DND-41 (cell line): Measurements from ENCODE around the gene RPGR.

Experiments used
- ATAC-seq: fragments of 200-7000 bp; cut with Tn5 transposase; 3 replicates; pipeline ENCODE4 v1.9.1; 2021; ENCODE audit warnings: low read depth; ENCODE audit not compliant: insufficient read depth
- DNase-seq: peaks from one replicate; pipeline ENCODE4 v3.0.0-alpha.2; 2020
- H2AFZ ChIP-seq: 2 replicates; pipeline ENCODE4 v1.6.0; 2012; ENCODE audit warnings: low read depth, low read length
- H3K27ac ChIP-seq: 2 replicates; pipeline ENCODE4 v1.5.1; 2012; ENCODE audit warnings: low read length, inconsistent platforms
- H3K27me3 ChIP-seq: fragments of 200-600 bp; sonication (generic); 2 replicates; pipeline ENCODE4 v1.6.0; 2012; ENCODE audit warnings: low read length, mild to moderate bottlenecking, inconsistent platforms; ENCODE audit not compliant: insufficient read depth, poor library complexity
- H3K36me3 ChIP-seq: 2 replicates; pipeline ENCODE4 v1.5.1; 2012; ENCODE audit warnings: low read length, inconsistent platforms; ENCODE audit not compliant: insufficient read depth
- H3K4me1 ChIP-seq: 2 replicates; pipeline ENCODE4 v1.5.1; 2012; ENCODE audit warnings: mild to moderate bottlenecking, low read length; ENCODE audit not compliant: insufficient read depth
- H3K4me2 ChIP-seq: 2 replicates; pipeline ENCODE4 v1.6.0; 2012; ENCODE audit warnings: mild to moderate bottlenecking, moderate library complexity, low read length, inconsistent platforms; ENCODE audit not compliant: insufficient read depth
- H3K4me3 ChIP-seq, 2 experiments: fragments of 200-600 bp in 1 of 2; shearing (Covaris generic) in 1 of 2; 2 replicates each; pipeline ENCODE4 v1.5.1; 2012 to 2016; ENCODE audit warnings: inconsistent platforms in 2 of 2, low read length in 2 of 2, mild to moderate bottlenecking in 2 of 2, low read depth in 1 of 2, moderate library complexity in 1 of 2
- H3K79me2 ChIP-seq: 2 replicates; pipeline ENCODE4 v1.6.0; 2012; ENCODE audit warnings: low read length, inconsistent platforms; ENCODE audit not compliant: insufficient read depth
- H3K9ac ChIP-seq: 2 replicates; pipeline ENCODE4 v1.6.0; 2012; ENCODE audit warnings: low read depth, mild to moderate bottlenecking, inconsistent platforms, low read length, moderate library complexity
- H3K9me3 ChIP-seq: 2 replicates; pipeline ENCODE4 v1.5.1; 2012; ENCODE audit warnings: low read length, moderate library complexity, mild to moderate bottlenecking, inconsistent platforms; ENCODE audit not compliant: insufficient read depth, severe bottlenecking
- H4K20me1 ChIP-seq: 2 replicates; pipeline ENCODE4 v1.6.0; 2012; ENCODE audit warnings: low read length; ENCODE audit not compliant: insufficient read depth
- EZH2 ChIP-seq: IDR thresholded peaks from 3 replicates; pipeline ENCODE4 v1.6.1; 2012; ENCODE audit warnings: borderline replicate concordance, low read depth, mild to moderate bottlenecking, moderate library complexity, low read length, inconsistent platforms; ENCODE audit not compliant: severe bottlenecking
- TF ChIP-seq, protein P1 (sequence below): IDR thresholded peaks from 2 replicates; pipeline ENCODE4 v1.5.1; 2012; ENCODE audit warnings: borderline replicate concordance, low read length, moderate library complexity, mild to moderate bottlenecking; ENCODE audit not compliant: poor library complexity, severe bottlenecking; ENCODE audit errors: extremely low read depth

RPGR gene

DNA sequence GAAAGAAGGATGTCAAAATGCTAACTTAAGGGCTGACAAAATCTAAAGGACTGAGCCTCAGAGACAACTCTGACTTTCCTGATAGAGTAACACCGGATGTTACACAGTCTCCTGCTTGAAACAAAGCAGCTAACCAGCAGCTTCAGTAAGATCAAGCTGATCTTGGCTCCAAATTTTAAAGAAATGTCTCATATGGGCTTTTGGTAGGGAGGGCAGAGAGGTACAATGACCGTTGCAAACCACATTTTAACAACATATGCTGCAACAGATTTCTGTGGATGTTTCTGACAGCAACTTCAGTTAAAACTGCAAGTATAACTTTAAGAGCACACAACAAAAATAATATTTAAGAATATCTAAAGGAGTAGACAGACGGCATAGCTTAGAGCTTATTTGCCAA, 9.1 kb downstream of the RPGR start:
- H3K9me3 ChIP-seq: no peaks in the 10 kb centered on the region
- H3K79me2 ChIP-seq: no peaks in the 10 kb centered on the region
- H3K36me3 ChIP-seq: peaks cover 2% of the 10 kb centered on the region; the same call in 1 of the 2 replicates
- H3K4me1 ChIP-seq: no peaks in the 10 kb centered on the region
- ATAC-seq: no peak
- no peak overlapping the region for H3K9ac ChIP-seq
- H3K27ac ChIP-seq: no peak overlapping the region
- H3K4me3 ChIP-seq: no peak overlapping the region
- DNase-seq: no peak
- H3K27me3 ChIP-seq: no peaks in the 10 kb centered on the region
- H2AFZ ChIP-seq: no peak overlapping the region
- no peak overlapping the region for H3K4me2 ChIP-seq
- no peak for TF ChIP-seq EZH2
- TF ChIP-seq, protein P1, sequence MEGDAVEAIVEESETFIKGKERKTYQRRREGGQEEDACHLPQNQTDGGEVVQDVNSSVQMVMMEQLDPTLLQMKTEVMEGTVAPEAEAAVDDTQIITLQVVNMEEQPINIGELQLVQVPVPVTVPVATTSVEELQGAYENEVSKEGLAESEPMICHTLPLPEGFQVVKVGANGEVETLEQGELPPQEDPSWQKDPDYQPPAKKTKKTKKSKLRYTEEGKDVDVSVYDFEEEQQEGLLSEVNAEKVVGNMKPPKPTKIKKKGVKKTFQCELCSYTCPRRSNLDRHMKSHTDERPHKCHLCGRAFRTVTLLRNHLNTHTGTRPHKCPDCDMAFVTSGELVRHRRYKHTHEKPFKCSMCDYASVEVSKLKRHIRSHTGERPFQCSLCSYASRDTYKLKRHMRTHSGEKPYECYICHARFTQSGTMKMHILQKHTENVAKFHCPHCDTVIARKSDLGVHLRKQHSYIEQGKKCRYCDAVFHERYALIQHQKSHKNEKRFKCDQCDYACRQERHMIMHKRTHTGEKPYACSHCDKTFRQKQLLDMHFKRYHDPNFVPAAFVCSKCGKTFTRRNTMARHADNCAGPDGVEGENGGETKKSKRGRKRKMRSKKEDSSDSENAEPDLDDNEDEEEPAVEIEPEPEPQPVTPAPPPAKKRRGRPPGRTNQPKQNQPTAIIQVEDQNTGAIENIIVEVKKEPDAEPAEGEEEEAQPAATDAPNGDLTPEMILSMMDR: no peak
- H4K20me1 ChIP-seq: no peaks in the 10 kb centered on the region

DNA sequence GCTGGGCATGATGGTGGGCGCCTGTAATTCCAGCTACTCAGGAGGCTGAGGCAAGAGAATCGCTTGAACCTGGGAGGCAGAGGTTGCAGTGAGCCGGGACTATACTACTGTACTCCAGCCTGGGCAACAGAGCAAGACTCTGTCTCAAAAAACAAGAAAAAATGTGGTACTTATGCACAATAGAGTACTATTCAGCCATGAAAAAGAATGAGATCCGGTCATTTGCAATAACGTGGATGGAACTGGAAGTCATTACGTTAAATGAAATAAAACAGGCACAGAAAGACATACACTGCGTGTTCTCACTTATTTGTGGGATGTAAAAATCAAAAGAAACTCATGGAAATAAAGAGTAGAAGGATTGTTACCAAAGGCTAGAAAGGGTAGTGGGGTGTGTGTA, 12.1 kb downstream of the RPGR start:
- Histone ChIP-seq H3K9ac (no peak overlapping the region), H3K36me3 (peaks cover 2% of the 10 kb centered on the region; the same call in 1 of the 2 replicates), H3K27ac (no peak overlapping the region), H3K4me2 (no peak overlapping the region), H2AFZ (no peak overlapping the region), H3K4me1 (no peaks in the 10 kb centered on the region), H4K20me1 (no peaks in the 10 kb centered on the region), H3K9me3 (no peaks in the 10 kb centered on the region), H3K27me3 (no peaks in the 10 kb centered on the region), H3K4me3 (no peak overlapping the region), H3K79me2 (no peaks in the 10 kb centered on the region)
- ATAC-seq: no peak
- no peak for TF ChIP-seq EZH2
- TF ChIP-seq, protein P1: no peak
- no peak for DNase-seq

DNA sequence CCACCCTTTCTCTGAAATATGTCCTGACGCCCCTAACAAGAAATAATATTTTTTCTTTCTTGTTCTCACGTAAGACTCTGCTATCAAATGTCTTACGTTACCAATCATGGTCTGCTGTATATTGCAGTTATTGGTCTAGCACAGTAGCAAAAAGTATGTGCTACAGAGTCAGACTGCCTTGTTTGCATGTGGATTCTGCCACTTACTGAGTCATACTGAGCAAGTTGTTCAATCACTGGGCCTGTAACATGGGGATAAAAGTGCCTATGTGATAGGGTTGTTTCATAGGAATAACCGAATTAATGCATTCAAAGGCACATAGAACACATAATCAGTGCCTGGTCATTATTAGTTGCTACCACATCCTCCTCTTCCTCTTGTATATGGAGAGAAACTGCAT, 14.1 kb downstream of the RPGR start:
- DNase-seq (no peak), ATAC-seq (no peak)
- TF ChIP-seq EZH2: no peak
- TF ChIP-seq, protein P1: no peak
- no peaks in the 10 kb centered on the region for H3K79me2 ChIP-seq
- no peaks in the 10 kb centered on the region for H3K27me3 ChIP-seq
- no peaks in the 10 kb centered on the region for H3K9me3 ChIP-seq
- H3K4me2 ChIP-seq: no peak overlapping the region
- no peaks in the 10 kb centered on the region for H3K4me1 ChIP-seq
- H3K9ac ChIP-seq: no peak overlapping the region
- no peaks in the 10 kb centered on the region for H4K20me1 ChIP-seq
- no peak overlapping the region for H3K27ac ChIP-seq
- no peak overlapping the region for H3K4me3 ChIP-seq
- H2AFZ ChIP-seq: no peak overlapping the region
- peaks cover 2% of the 10 kb centered on the region; the same call in 1 of the 2 replicates for H3K36me3 ChIP-seq

DNA sequence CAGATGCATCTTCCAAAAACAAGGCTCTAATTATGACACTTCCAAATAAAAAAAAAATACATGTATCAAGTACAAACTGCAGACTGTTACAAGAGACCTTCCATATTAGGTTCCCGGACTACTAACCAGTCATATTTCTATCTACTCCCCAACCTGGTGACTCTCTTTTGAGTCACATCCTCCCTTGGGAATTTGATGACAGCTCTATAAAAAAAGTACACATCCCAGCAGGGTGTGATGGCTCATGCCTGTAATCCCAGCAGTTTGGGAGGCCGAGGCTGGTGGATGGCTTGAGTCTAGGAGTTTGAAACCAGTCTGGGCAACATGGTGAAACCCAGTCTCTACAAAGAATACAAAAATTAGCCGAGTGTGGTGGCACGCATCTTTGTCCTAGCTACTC, 14.9 kb downstream of the RPGR start:
- H3K9ac ChIP-seq: no peak overlapping the region
- no peaks in the 10 kb centered on the region for H4K20me1 ChIP-seq
- TF ChIP-seq, protein P1: no peak
- no peak for TF ChIP-seq EZH2
- no peak overlapping the region for H2AFZ ChIP-seq
- no peaks in the 10 kb centered on the region for H3K27me3 ChIP-seq
- DNase-seq (no peak), ATAC-seq (no peak)
- H3K4me2 ChIP-seq: no peak overlapping the region
- H3K4me3 ChIP-seq: no peak overlapping the region
- no peaks in the 10 kb centered on the region for H3K4me1 ChIP-seq
- H3K36me3 ChIP-seq: no peaks in the 10 kb centered on the region; the same call in 1 of the 2 replicates
- H3K27ac ChIP-seq: no peak overlapping the region
- H3K79me2 ChIP-seq: no peaks in the 10 kb centered on the region
- no peaks in the 10 kb centered on the region for H3K9me3 ChIP-seq
